Measurements from ENCODE around the gene CPNE5. TPM values are rescaled to one million over a fixed set of nuclear protein-coding genes. Genes with fewer than 3 reads are reported as not detected.

Gene CPNE5
- polyA plus RNA-seq, 3 donors, result 0.47 to 0.85 (median 0.82) TPM

DNA sequence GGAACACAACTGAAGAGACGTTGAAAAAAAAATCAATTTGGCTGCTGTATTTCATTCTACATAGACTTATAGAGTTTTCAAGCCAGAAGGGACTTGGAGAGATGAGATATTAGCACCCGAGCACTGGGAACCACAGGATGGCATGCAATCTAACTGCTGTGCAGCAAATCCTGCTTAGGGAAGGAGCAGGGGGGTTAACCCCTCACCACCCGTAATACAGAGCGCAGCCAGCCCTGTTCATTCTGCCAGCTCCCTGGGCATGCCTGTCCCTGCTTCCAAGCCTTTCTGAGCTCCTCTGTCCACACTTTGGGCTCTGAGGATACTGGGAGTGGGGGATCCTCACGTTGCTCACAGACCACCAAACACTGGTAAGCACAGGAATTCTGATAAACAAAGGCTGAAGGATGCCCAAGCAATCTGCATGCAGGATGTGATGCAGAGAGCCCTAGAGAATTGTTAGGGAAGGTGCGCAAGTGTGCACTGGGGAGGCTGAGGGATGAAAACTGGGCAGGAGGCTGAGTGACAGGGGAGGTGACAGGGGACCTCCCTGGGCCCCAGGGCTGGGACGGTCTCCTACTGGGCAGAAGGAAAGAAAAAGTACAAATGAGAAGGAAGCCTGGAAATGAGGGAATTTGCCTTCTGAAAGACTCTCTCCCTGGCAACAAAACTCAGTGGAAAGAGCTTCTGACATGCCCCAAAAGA is 34.0 kb downstream of the CPNE5 start:
- 60% methylated on average over 2 of the region's 7 CpGs for WGBS (ENCODE audit: insufficient coverage)
- no peak overlapping the region for H3K4me2 ChIP-seq (replicated peaks; ENCODE audit: extremely low read depth, low read length, poor library complexity, severe bottlenecking)
- no peak overlapping the region for H3K27ac ChIP-seq (ENCODE audit: low read depth in 1 of 2, low read length in 2 of 2)
- H3K27ac Mint-ChIP-seq, result peak overlapping the region in 1 of 7 donors; percentile 33
- no peaks in the 10 kb centered on the region for H3K9me3 ChIP-seq (replicated peaks in 1 of 2; ENCODE audit: control insufficient read depth in 1 of 2, insufficient read depth in 1 of 2, low read length in 2 of 2)
- no peak for DNase-seq
- no peak overlapping the region for H3K4me3 ChIP-seq (replicated peaks in 1 of 3; ENCODE audit: low read depth in 2 of 3, low read length in 3 of 3)
- H3K27me3 Mint-ChIP-seq (ENCODE audit: low read depth in 3 of 3), result peaks cover 3 to 22% (median 8%) of the 10 kb centered on the region in 3 donors
- no peak overlapping the region for H2AFZ ChIP-seq (ENCODE audit: insufficient read depth, low read depth, low read length, poor library complexity, severe bottlenecking)
- no peaks in the 10 kb centered on the region for H4K20me1 ChIP-seq (ENCODE audit: insufficient read depth, low read length)
- intact Hi-C loops (cut with micrococcal nuclease), result no loop called here
- H3K9me3 Mint-ChIP-seq, result peaks cover 0 to 2% (median 0%) of the 10 kb centered on the region in 7 donors
- no peaks in the 10 kb centered on the region for H3K36me3 Mint-ChIP-seq
- no peaks in the 10 kb centered on the region for H3K4me1 Mint-ChIP-seq
- H3K27me3 ChIP-seq (ENCODE audit: control insufficient read depth in 2 of 2, insufficient read depth in 2 of 2, low read length in 2 of 2), result no peaks in the 10 kb centered on the region
- no peak for TF ChIP-seq CTCF (IDR thresholded peaks at IDR 0.05)
- no peaks in the 10 kb centered on the region for H3K79me2 ChIP-seq (ENCODE audit: insufficient read depth, low read length)
- H3K36me3 ChIP-seq (replicated peaks in 1 of 2; ENCODE audit: control insufficient read depth in 1 of 2, insufficient read depth in 2 of 2, low read length in 2 of 2), result no peaks in the 10 kb centered on the region
- no peak overlapping the region for H3K9ac ChIP-seq (ENCODE audit: insufficient read depth, low read length, poor library complexity, severe bottlenecking)
- no peak overlapping the region for H3K4me3 Mint-ChIP-seq
- no peaks in the 10 kb centered on the region for H3K4me1 ChIP-seq (ENCODE audit: control insufficient read depth in 1 of 2, insufficient read depth in 2 of 2, low read length in 2 of 2)

- Histone ChIP-seq H3K4me3 (replicated peaks in 1 of 3; ENCODE audit: low read depth in 2 of 3, low read length in 3 of 3) (no peak overlapping the region), H3K9ac (ENCODE audit: insufficient read depth, low read length, poor library complexity, severe bottlenecking) (no peak overlapping the region), H3K4me2 (replicated peaks; ENCODE audit: extremely low read depth, low read length, poor library complexity, severe bottlenecking) (no peak overlapping the region), H3K36me3 (replicated peaks in 1 of 2; ENCODE audit: control insufficient read depth in 1 of 2, insufficient read depth in 2 of 2, low read length in 2 of 2) (no peaks in the 10 kb centered on the region), H3K79me2 (ENCODE audit: insufficient read depth, low read length) (no peaks in the 10 kb centered on the region), H3K4me1 (ENCODE audit: control insufficient read depth in 1 of 2, insufficient read depth in 2 of 2, low read length in 2 of 2) (no peaks in the 10 kb centered on the region), H3K27ac (ENCODE audit: low read depth in 1 of 2, low read length in 2 of 2) (no peak overlapping the region), H4K20me1 (ENCODE audit: insufficient read depth, low read length) (no peaks in the 10 kb centered on the region), H2AFZ (ENCODE audit: insufficient read depth, low read depth, low read length, poor library complexity, severe bottlenecking) (no peak overlapping the region), H3K9me3 (replicated peaks in 1 of 2; ENCODE audit: control insufficient read depth in 1 of 2, insufficient read depth in 1 of 2, low read length in 2 of 2) (no peaks in the 10 kb centered on the region), H3K27me3 (ENCODE audit: control insufficient read depth in 2 of 2, insufficient read depth in 2 of 2, low read length in 2 of 2) (no peaks in the 10 kb centered on the region)
- intact Hi-C loops (cut with micrococcal nuclease), result no loop called here
- no peaks in the 10 kb centered on the region for H3K4me1 Mint-ChIP-seq
- H3K9me3 Mint-ChIP-seq, result peaks cover 0 to 2% (median 0%) of the 10 kb centered on the region in 7 donors
- TF ChIP-seq CTCF (IDR thresholded peaks at IDR 0.05), result no peak
- H3K27me3 Mint-ChIP-seq (ENCODE audit: low read depth in 3 of 3), result peaks cover 3 to 20% (median 8%) of the 10 kb centered on the region in 3 donors
- no peak overlapping the region for H3K4me3 Mint-ChIP-seq
- WGBS (ENCODE audit: insufficient coverage), result 71% methylated on average over 1 of the region's 3 CpGs
- DNase-seq, result no peak
- no peak overlapping the region for H3K27ac Mint-ChIP-seq
- H3K36me3 Mint-ChIP-seq, result no peaks in the 10 kb centered on the region
Observed at GRCh38 chr6:36804563-36804962, 34.7 kb downstream of the CPNE5 start.

All from CD14-positive monocyte (primary cell).